Effector memory CD4-positive, alpha-beta T cell (primary cell): Measurements from ENCODE around the gene SATB2.

Source experiments
- DNase-seq, 3 donors: peaks; one replicate each; pipeline ENCODE4 v3.0.0-alpha.2; 2020
- H3K27ac ChIP-seq: 2 replicates; pipeline ENCODE4 v1.7.0; 2013; ENCODE audit warnings: mild to moderate bottlenecking, low read length, moderate library complexity; ENCODE audit not compliant: insufficient read depth, poor library complexity, severe bottlenecking
- H3K27me3 ChIP-seq: replicated peaks from 2 replicates; pipeline ENCODE4 v1.7.0; 2013; ENCODE audit warnings: mild to moderate bottlenecking, low read length; ENCODE audit not compliant: insufficient read depth, control insufficient read depth, poor library complexity, severe bottlenecking
- H3K36me3 ChIP-seq: 2 replicates; pipeline ENCODE4 v1.7.0; 2013; ENCODE audit warnings: mild to moderate bottlenecking, low read length, moderate library complexity; ENCODE audit not compliant: control insufficient read depth, insufficient read depth
- H3K4me1 ChIP-seq: 2 replicates; pipeline ENCODE4 v1.7.0; 2013; ENCODE audit warnings: low read length, mild to moderate bottlenecking; ENCODE audit not compliant: control insufficient read depth, insufficient read depth, poor library complexity, severe bottlenecking
- H3K4me3 ChIP-seq: 2 replicates; pipeline ENCODE4 v1.7.0; 2013; ENCODE audit warnings: low read length, low read depth, mild to moderate bottlenecking; ENCODE audit not compliant: insufficient read depth, poor library complexity, severe bottlenecking
- H3K9me3 ChIP-seq: 2 replicates; pipeline ENCODE4 v1.7.0; 2013; ENCODE audit warnings: mild to moderate bottlenecking, low read length, moderate library complexity; ENCODE audit not compliant: control insufficient read depth

SATB2 gene

GRCh38 chr2:199228887-199229819 is 228.6 kb downstream of the SATB2 start:
- Histone ChIP-seq H3K9me3 (no peaks in the 10 kb centered on the region), H3K4me1 (no peaks in the 10 kb centered on the region), H3K4me3 (no peak overlapping the region), H3K27ac (no peak overlapping the region), H3K27me3 (no peaks in the 10 kb centered on the region), H3K36me3 (no peaks in the 10 kb centered on the region)
- DNase-seq: no peak

- Histone ChIP-seq H3K27me3 (no peaks in the 10 kb centered on the region), H3K36me3 (no peaks in the 10 kb centered on the region), H3K4me3 (no peak overlapping the region), H3K4me1 (no peaks in the 10 kb centered on the region), H3K9me3 (no peaks in the 10 kb centered on the region), H3K27ac (no peak overlapping the region)
- DNase-seq: no peak
These were observed 233.9 kb downstream of the SATB2 start for GRCh38 chr2:199223791-199224190.

GRCh38 chr2:199220920-199221319 is 236.8 kb downstream of the SATB2 start:
- Histone ChIP-seq H3K4me1 (no peaks in the 10 kb centered on the region), H3K36me3 (no peaks in the 10 kb centered on the region), H3K9me3 (no peaks in the 10 kb centered on the region), H3K27ac (no peak overlapping the region), H3K4me3 (no peak overlapping the region), H3K27me3 (no peaks in the 10 kb centered on the region)
- DNase-seq: no peak

GRCh38 chr2:199219551-199219950 is 238.2 kb downstream of the SATB2 start:
- Histone ChIP-seq H3K4me3 (no peak overlapping the region), H3K27ac (no peak overlapping the region), H3K4me1 (no peaks in the 10 kb centered on the region), H3K36me3 (no peaks in the 10 kb centered on the region), H3K27me3 (no peaks in the 10 kb centered on the region), H3K9me3 (no peaks in the 10 kb centered on the region)
- DNase-seq: no peak
